GM12874 (cell line): ENCODE results near the gene GALNT8.

Experiments used
- TF ChIP-seq, protein P1 (sequence below): IDR thresholded peaks from 2 replicates; pipeline ENCODE4 v1.5.1; 2011; ENCODE audit warnings: low read depth, mild to moderate bottlenecking, control low read depth, low read length, moderate library complexity; ENCODE audit not compliant: insufficient read depth

Gene GALNT8

DNA sequence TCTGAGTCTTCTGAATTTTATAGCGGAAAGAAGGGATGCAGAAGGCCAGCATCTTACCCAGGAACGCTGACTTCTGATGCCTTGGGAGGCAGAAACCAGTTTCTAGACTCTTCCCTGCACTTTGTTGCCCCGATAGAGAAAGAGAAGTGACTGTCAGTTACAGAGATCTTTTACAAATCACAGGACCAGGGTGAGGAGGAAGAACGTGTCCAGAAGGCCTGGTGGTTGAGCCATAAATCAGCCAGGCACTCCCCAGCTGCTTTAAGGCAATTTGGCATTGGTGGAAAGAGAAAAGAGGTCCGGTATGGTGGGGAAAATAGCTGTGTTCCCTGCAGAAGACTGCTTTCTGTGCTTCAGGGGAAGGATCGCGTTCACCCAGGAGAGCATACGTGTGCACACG, 100.8 kb downstream of the GALNT8 start:
- TF ChIP-seq, protein P1, sequence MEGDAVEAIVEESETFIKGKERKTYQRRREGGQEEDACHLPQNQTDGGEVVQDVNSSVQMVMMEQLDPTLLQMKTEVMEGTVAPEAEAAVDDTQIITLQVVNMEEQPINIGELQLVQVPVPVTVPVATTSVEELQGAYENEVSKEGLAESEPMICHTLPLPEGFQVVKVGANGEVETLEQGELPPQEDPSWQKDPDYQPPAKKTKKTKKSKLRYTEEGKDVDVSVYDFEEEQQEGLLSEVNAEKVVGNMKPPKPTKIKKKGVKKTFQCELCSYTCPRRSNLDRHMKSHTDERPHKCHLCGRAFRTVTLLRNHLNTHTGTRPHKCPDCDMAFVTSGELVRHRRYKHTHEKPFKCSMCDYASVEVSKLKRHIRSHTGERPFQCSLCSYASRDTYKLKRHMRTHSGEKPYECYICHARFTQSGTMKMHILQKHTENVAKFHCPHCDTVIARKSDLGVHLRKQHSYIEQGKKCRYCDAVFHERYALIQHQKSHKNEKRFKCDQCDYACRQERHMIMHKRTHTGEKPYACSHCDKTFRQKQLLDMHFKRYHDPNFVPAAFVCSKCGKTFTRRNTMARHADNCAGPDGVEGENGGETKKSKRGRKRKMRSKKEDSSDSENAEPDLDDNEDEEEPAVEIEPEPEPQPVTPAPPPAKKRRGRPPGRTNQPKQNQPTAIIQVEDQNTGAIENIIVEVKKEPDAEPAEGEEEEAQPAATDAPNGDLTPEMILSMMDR: no peak
